CD1c-positive myeloid dendritic cell (primary cell): Measurements from ENCODE around the gene FEN1.

ENCODE experiments used
- DNase-seq: peaks from one replicate; pipeline ENCODE4 v3.0.0-alpha.2; 2016; ENCODE audit errors: extremely low spot score

The FEN1 gene

DNA sequence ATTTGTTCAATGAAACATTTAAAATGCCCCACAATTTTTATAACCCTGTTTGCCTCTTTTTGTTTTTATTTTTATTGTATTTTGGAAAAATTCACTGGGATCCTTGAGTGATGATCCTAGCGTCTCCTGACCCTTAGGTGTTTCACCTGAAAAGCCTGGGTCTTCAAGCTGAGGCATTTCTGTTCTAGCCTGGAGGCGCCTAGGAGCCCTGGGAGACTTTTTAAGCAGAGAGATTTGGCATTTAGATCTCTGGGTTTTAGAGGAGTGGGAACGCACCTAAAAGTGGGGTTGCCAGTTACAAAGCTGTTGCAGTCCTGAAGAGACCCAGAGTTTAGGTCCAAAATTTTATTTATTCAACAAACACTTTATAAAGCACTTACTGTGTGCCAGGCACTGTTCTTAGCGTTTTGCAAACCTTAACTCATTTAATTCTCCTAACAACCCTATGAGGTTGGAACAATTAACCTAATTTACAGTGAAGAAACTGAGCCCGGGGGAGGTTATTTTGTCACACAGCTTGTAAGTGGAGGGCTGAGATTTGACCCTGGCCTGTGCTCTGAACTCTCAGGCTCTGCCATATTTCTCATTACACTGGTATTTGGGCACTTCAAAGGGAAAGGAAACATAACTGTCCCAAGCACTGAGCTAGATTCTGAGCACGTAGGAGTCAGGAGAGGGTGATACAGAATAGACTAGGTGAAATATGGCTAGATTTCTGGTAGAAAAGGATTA, 24.9 kb downstream of the FEN1 start:
- no peak for DNase-seq

DNA sequence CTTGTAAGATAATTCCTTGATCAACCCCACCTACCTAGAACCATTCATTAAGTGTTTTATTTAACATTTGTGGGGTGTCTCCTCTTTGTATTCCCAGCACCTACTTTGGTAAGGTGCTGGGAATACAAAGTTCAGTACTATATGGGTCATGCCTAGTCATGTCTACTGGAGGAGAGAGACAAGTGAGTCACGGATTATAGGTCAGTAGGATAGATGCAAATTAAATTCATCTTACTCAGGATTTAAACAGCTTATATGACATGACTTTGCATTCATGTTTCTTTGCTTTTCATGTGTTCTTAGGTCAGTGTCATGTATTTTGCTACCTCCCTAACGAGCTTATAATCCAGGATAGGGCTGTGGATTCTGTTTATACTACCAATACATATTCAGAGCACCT, 27.5 kb downstream of the FEN1 start:
- DNase-seq = no peak

DNA sequence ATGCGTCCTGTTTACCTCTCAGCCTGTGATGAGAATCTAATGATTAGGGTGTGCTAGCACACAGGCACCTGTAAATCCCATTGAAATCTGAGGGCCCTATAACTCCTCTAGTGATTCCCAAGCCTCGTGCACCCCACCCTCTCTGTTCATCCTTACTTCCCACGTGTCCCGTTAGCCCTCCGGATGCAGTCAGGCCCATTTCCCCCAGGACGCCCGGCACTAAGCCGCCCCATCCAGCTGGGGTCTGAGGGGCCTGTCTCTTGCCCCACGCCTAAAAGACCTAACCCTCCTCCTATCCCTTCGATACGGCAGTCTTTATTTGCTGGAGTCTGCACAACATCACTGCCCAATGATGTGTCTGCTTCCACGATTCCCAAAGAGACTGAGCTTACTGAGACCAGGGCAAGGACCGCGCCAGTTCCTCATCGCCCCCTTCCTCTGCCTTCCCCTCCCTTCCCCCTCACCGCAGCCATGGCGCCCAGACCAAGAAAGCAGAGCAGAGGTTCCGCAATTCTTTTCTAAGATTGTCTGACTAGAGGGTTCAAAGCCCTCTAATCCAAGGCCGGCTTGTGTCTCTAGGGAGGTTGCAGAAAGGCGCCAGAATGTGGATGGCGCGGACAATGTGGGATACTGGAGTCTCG, 34.3 kb downstream of the FEN1 start:
- DNase-seq = peak; percentile 86

DNA sequence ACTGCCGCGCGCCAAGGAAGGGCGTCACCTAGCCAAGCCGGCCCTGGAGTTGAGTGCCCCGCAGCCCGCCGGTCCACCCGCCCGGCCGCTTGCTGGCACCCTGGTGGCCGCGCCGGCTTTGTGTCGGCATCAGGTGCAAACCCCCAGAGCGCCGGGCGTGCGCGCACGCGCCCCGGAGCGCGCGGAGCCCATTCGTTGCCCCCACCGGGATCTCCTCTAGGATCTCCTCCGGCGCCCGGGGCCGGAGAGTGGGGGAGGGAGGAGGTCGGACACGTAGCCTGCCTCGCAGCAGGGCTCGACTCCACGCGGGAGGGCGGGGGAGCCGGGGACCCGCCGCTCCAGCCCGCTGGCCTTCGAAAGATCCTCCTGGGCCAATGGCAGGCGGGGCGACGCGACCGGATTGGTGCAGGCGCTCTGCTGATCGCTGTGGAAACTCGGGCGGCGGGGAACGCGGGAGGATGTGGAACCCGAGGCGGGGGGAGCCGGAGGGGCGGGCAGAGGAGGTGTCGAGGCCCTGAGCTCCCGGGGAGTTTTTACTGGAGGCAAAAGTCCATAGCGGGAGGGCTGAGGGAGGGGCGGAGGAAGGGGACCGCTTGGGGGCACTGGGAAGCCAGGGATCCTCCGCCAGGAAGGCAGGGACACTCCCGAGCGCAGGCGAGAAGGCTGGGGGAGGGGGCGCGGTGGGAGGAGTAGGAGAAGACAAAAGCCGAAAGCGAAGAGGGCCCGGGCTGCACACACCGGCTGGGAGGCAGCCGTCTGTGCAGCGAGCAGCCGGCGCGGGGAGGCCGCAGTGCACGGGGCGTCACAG, 35.1 kb downstream of the FEN1 start, which contains the start of gene FADS2:
TSS of gene FADS2 (plus strand) at position 730 of the 808 bp plus-strand sequence. CDS start 91 bp downstream, outside the sequence.
- DNase-seq = peak; percentile 96

DNA sequence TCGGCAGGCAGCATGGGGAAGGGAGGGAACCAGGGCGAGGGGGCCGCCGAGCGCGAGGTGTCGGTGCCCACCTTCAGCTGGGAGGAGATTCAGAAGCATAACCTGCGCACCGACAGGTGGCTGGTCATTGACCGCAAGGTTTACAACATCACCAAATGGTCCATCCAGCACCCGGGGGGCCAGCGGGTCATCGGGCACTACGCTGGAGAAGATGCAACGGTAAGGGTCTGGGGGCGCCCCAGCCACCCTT, 35.6 kb downstream of the FEN1 start:
- DNase-seq = no peak

DNA sequence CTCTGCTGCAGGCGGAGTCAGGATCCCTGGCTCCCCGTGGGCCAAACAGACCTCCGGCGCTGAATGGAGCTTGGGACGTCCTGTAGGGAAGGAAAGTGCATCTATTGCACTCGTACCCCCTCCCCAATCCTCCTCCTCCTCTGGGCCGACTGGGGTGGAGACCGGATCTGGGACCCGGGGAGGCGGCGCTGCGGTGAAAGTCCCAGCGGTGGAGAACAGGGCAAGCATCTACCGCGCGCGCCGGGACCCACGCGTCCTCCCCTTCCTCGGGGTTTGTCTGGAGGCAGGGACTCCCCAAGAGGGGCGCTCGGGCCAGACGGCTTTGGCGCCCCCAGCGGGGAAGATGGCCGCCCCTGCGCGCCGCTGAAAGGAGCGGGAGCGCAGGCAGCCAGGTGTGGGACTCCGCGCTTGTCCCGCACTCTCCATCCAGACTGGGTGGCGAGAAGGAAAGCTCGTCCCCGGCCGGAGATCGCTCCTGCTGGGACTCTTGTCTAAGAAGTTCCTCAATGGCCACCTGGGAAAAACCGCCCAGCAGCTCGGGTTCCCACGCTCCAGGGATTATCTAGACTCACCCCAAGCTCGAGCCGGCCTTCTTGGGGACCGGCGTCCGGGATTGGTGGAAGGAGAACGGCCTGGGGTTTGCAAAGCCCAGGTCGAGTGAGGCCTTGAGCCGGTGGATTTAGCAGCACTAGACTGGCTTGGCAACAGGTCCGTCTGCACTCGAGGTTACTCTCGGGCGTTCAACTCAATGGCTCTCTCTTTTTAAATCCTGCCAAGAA, 36.1 kb downstream of the FEN1 start:
- peak; percentile 50 for DNase-seq

DNA sequence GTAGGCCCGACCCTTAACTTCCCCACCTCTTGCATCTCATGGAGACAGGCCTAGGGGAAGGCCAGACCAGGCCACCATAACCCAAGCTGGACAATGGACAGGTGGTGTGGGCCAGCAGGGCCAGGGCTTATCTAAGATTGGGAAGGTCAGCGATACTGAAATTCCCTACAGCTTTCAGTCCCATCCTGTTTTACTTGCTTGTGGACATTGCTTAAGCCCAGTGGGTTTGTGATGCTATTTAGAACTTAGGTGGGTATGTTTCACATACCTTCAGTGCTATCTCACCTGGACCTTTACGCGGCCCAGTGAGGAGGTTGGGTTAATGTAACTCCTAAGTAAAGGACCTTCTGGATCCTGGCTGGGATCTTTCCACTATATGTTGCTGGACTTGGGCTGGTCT, 37.1 kb downstream of the FEN1 start:
- DNase-seq = no peak

DNA sequence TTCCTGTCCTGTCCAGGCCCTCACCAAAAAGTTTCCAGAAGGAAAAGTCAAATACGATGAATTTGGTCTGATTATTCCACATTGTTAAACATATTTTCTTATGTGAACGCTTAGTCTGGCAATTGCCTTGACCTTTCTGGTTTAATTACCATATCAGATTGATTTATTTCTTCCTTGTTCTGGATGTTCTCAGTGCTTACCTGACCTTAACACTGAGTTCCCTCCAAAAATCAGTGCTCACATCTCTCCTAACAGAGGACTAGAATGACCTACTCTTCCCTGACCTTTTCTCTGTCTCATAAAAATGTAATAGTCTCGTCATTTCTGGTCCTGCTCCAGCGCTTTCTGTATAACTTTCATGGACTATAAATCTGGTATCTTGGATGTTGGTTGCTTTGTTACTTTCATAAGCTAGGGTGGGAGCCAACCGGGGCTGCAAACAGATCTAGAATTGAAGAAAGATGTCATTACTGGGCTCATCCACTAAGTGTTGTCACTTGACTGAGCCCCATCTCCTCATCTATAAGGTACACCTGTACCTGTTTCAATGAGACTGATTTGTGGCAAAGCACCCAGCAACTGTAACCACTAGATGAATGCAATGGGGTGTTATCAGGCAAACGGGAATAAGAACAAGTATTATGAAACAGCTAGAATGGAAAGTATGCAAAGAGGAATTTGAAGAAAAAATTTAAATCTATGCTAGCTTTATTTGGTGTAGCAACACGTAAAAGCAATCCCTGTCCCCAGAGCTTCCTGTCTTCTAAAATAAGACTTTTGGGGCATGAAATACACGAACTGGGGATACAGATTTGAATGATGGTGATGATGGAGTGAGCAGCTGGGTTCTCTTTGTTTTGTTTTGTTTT, 37.8 kb downstream of the FEN1 start:
- DNase-seq = no peak

DNA sequence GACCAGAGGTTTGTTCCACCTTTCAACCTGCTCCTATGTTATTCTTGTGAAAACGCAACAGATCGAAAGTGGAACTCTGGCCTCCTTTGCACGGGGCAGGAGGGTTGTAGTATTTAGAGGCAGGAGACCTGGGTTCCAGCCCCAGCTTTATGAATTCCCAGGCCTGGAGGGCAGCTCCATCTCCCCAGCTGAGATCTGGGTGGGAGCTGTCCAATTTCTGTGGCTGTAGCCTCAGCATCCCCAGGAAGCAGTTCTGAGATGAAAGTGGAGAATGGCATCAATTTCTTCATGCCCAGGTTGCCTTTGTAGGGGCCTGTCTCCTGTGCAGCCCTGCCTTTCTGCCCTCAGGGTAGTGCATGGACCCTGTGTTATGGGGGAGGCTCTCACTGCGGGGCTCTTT, 39.5 kb downstream of the FEN1 start:
- DNase-seq = no peak

DNA sequence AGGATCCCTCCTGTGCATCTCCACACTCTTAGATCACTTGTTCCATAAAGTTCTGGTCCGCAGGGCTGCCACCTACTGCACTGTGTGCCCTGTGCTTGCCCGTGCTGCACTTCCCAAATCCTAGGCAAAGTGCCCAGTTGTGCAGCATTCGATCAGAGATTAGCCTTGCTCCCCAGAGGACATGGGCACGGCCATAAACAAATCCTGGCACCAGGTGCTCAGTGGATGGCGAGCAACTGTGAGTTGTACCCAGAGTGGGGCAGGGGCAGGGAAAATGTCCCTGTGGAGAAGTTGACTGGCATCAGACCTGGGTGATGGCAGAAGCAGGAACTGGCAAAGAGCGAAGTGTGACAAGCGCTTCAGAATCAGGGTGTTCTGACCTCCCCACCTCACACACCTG, 40.0 kb downstream of the FEN1 start:
- DNase-seq = no peak

DNA sequence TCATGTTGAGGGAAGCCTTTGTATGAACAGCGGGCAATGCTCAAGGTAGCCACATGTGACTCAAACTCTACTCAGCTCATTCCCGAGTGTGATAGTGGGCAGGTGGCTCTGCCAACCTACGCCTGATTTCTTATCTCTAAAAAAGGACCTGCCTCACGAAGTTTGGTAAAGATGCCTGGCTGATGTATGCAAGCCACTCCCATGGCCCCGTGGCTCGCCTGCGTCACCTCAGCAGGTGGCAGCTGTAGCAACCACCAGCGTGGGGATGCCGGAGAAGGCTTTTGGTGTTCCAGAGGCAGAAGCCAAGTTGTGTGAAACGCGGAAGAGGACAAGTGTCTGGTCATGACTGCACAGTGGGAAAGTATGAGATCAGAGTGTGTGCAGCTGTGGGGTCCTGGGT, 40.8 kb downstream of the FEN1 start:
- DNase-seq = no peak

DNA sequence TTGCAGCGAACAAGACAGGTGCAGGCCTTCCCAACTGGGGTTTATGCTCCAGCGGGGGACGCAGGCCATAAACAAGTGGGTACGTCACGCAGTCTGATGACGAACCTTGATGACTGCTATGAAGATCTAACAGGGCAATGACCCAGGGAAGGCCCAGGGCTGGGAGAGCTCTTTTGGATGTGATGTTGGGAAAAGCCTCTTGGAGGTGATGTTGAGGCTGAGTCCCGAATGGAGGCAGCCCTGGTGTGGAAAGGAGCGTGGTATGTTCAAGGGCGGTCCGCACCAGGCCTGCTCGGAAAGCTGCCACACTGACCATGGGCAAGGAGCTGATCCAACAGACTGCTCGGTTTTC, 41.2 kb downstream of the FEN1 start:
- no peak for DNase-seq

DNA sequence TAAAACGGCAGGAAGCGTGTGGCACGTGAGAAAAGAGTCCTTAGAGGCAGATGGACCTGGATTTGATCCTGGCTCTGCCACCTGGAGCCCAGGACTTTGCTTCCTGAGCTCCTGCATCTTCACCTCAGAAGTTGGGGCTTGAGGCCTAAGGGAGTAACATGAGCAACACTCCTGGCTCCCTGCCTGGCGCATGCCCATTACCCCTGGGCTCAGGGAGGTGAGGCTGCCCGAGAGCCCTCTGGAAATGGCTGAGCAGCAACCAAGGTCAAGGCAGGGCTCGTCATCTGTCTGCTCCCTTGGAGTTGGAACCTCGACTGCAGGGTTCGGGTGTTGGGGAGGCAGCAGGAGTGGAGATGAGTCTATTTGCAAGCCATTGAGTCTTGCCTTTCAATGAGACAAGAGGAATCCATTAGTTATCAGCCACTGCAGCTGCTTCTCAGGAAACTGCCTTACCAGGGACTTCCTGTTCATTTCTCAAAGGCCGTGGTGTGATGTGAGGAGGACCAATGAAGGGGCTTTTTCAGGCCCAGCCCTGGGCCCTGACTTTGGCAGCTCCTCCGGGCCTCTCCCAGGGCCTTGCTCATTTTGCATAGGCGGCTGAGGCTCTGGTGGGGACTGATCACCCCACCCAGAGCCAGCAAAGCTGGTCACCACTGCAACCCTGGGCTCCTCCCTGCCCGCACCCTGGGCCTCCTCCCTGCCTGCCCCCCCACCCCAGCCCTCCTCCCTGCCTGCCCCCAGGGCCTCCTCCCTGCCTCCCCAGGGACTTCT, 41.8 kb downstream of the FEN1 start:
- peak; percentile 79 for DNase-seq

DNA sequence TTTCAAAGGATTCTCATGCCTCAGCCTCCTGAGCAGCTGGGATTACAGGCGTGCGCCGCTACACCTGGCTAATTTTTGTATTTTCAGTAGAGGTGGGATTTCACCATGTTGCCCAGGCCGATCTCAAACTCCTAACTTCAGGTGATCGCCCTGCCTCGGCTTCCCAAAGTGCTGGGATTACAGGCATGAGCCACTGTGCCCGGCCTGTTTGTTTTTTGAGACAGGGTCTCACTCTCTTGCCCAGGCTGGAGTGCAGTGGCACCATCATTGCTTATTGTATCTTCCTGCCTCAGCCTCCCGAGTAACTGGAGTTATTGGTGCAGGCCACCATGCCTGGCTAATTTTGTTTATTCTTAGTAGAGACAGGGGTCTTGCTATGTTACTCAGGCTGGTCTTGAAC, 43.5 kb downstream of the FEN1 start:
- no peak for DNase-seq

DNA sequence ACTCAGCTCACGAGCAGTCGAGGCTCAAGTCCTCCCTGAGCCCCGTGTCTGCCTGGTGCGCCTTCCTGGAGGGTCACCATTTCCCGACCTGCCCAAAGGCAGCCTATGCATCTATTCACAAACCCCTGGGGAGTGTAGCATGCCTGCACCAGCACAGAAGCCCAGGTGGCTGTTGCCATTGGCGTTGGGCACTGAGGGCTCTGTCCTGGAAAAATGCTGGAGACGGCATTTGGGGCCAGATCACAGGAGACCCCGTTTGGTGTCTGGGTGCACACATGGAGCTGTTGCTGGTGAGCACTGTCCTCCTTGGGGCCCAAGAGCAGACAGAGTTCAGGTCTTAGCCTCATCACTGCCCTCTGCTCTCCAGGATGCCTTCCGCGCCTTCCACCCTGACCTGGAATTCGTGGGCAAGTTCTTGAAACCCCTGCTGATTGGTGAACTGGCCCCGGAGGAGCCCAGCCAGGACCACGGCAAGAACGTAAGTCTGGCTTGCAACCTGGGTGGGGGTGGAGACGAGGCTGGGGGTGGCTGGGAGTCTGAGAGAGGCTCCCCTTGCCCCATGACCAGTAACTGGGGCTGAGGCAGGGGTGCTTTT, 44.8 kb downstream of the FEN1 start:
- DNase-seq = no peak

DNA sequence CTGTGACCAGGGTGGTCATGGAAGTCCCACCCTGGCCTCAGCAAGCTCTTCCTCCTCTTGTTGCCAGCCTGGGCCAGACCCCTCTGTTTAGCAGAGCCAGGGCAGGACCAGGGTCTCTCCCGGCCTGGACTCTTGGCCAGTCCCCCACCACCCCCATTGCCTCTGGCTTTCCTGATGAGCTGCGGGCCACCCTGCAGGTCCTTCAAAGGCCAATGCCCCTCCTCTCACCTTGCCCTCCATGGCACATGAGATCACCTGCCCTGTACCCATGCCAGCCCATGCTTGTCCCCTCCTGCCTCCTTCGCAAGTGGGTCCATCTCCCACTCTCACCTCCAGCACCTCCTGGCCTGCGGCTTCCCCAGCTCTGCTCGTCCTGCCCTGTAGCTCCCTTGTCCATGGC, 45.8 kb downstream of the FEN1 start:
- no peak for DNase-seq

DNA sequence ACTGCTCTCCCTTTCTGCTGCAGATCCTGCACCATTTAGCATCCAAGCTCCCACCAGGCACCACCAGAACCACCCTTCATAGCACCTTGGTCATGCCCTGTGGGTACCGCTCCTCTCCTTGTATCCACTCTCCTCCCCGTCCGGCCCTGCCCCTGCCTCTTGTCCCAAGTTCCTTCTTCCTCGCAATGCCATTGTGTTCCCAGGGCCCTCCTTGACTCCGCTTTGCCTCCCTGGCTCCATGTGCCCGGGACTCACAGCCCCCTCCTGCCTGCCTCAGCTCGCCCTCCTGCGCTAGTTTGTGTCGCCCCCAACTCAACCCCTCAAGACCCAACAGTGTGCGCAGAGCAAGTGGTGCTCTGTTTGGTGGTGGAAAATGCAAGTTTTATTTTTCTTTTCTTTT, 46.2 kb downstream of the FEN1 start:
- DNase-seq = no peak

DNA sequence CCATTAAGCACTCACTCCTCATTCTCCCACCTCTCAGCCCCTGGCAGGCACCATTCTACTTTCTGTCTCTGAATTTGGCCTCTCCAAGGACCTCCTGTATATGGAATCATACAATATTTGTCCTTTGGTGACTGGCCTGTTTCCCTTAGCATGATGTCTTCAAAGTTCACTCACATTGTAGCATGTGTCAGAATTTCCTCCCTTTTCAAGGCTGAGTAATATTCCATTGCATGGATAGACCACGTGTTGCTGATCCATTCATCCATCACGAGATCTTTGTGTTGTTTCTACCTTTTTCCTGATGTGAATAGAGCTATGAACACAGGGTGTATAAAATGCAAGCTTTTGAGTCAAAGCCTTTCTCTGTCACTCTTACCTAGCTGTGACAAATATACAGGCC, 47.0 kb downstream of the FEN1 start:
- no peak for DNase-seq

DNA sequence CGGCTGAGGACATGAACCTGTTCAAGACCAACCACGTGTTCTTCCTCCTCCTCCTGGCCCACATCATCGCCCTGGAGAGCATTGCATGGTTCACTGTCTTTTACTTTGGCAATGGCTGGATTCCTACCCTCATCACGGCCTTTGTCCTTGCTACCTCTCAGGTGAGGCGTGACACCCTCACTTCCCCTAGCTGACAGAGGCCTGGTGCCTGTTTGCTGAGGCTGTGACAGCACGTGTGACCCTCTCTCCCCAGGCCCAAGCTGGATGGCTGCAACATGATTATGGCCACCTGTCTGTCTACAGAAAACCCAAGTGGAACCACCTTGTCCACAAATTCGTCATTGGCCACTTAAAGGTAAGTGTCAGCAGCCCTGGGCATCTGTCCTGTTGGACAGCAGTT, 47.7 kb downstream of the FEN1 start:
- no peak for DNase-seq
